GM19395 (cell line): ENCODE results near the gene GPATCH3.
"Not testable (repeated sequence)": the region's sequence is repeated elsewhere in the genome, so short reads cannot be mapped to it uniquely, and the experiment has no call there.

Experiments
- ATAC-seq: cut with Tn5 transposase; IDR thresholded peaks from one replicate; pipeline ENCODE4 v1.9.1; 2021; ENCODE audit warnings: mild to moderate bottlenecking, moderate library complexity; ENCODE audit not compliant: unreplicated experiment

Gene GPATCH3

GRCh38 chr1:26913389-26913753 lies 13.1 kb upstream of the GPATCH3 start:
- ATAC-seq = no peak

- no peak for ATAC-seq
These were observed 11.9 kb upstream of the GPATCH3 start for GRCh38 chr1:26912147-26912490.

GRCh38 chr1:26911399-26912146 lies 11.3 kb upstream of the GPATCH3 start:
- no peak for ATAC-seq

GRCh38 chr1:26910343-26911160 lies 10.3 kb upstream of the GPATCH3 start:
- ATAC-seq = no peak

- no peak for ATAC-seq
These were observed 9.7 kb upstream of the GPATCH3 start for GRCh38 chr1:26909951-26910342.

GRCh38 chr1:26907071-26907917 lies 7.0 kb upstream of the GPATCH3 start:
- ATAC-seq = no peak

GRCh38 chr1:26900815-26901511 lies 696 bp upstream of the GPATCH3 start:
- no peak for ATAC-seq

GRCh38 chr1:26897351-26897750 lies 2.9 kb downstream of the GPATCH3 start:
- no peak for ATAC-seq

GRCh38 chr1:26894263-26894662 lies 6.0 kb downstream of the GPATCH3 start:
- no peak for ATAC-seq

- peak; percentile 26 for ATAC-seq
These were observed 9.8 kb downstream of the GPATCH3 start for GRCh38 chr1:26890467-26890796.

- peak; percentile 88 for ATAC-seq
These were observed 10.5 kb downstream of the GPATCH3 start, which contains the start of gene GPN2 for GRCh38 chr1:26889551-26890466. GPN2 (minus strand) TSS chr1:26890283; CDS start chr1:26890096, 187 bp downstream.

GRCh38 chr1:26888231-26888630 lies 12.0 kb downstream of the GPATCH3 start:
- ATAC-seq = no peak

- ATAC-seq = no peak
These were observed 13.1 kb downstream of the GPATCH3 start for GRCh38 chr1:26887125-26887524.

GRCh38 chr1:26882696-26883463 lies 17.4 kb downstream of the GPATCH3 start:
- ATAC-seq = no peak

- not testable (repeated sequence) for ATAC-seq
These were observed 18.7 kb downstream of the GPATCH3 start for GRCh38 chr1:26881611-26882010.

GRCh38 chr1:26879793-26880192 lies 20.5 kb downstream of the GPATCH3 start:
- ATAC-seq = no peak

GRCh38 chr1:26877326-26877725 lies 22.9 kb downstream of the GPATCH3 start:
- no peak for ATAC-seq

GRCh38 chr1:26874896-26875295 lies 25.4 kb downstream of the GPATCH3 start:
- ATAC-seq = no peak

GRCh38 chr1:26873097-26873496 lies 27.2 kb downstream of the GPATCH3 start:
- not testable (repeated sequence) for ATAC-seq
